ENCODE data around the gene SFXN1. TPM values are rescaled to one million over a fixed set of nuclear protein-coding genes. Genes with fewer than 3 reads are reported as not detected.

SFXN1 gene
- total and polyA plus RNA-seq, 2 donors (not counting 3 experiments of a cell fraction or from before 2014, with no cell fraction given) = 61.7 to 69.3 TPM

DNA sequence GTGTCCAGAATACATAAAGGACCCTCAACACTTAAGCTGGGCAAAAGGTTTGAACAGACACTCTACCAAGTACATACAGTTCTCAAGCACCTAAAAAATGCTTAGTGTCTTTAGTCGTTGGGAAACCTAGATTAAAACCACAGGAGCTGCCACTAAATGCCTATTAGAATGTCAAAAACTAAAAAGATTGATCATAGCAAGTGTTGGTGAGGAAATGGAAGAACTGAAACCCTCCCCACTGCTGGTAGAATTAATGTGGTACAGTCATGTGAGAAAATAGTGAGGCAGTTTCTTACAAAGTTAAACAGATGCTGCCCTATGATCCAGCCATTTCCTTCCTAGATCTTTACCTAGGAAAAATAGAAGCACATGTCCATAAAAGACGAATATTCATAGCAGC, 40.6 kb downstream of the SFXN1 start:
- dilution Hi-C loops (cut with MboI; ENCODE audit: extremely low pct_ligation_motif_present, low sequenced_read_pairs) = no loop called here

More for the DNA sequence above, 40.6 kb downstream of the SFXN1 start:
- DNase-seq (ENCODE audit: low read depth, low spot score) (no peak), FAIRE-seq (no peak)
- H3K27ac ChIP-seq (ENCODE audit: insufficient read depth, low read depth, low read length) = no peak overlapping the region
- H3K9me3 ChIP-seq (replicated peaks; ENCODE audit: control insufficient read depth, insufficient read depth, low read length) = no peaks in the 10 kb centered on the region
- no peaks in the 10 kb centered on the region for H3K79me2 ChIP-seq (ENCODE audit: control insufficient read depth, insufficient read depth, low read length)
- H3K4me2 ChIP-seq (ENCODE audit: insufficient read depth, low read length) = no peak overlapping the region
- intact Hi-C loops (cut with micrococcal nuclease) = no loop called here
- no peaks in the 10 kb centered on the region for H3K4me1 ChIP-seq (ENCODE audit: control insufficient read depth, extremely low read depth, insufficient read depth, low read length)
- H2AFZ ChIP-seq (ENCODE audit: low read depth, low read length) = no peak overlapping the region
- H4K20me1 ChIP-seq (replicated peaks; ENCODE audit: control insufficient read depth, extremely low read depth, insufficient read depth, low read length) = no peaks in the 10 kb centered on the region
- no peaks in the 10 kb centered on the region for H3K9me1 ChIP-seq (replicated peaks; ENCODE audit: control insufficient read depth, extremely low read depth, insufficient read depth, low read length)
- H3K27me3 ChIP-seq (ENCODE audit: control insufficient read depth in 2 of 2, insufficient read depth in 2 of 2, low read length in 2 of 2) = no peaks in the 10 kb centered on the region
- TF ChIP-seq FOS (IDR thresholded peaks at IDR 0.05; ENCODE audit: borderline replicate concordance, insufficient read depth, low read length) = no peak
- no peak for TF ChIP-seq GATA2 (IDR thresholded peaks at IDR 0.05; ENCODE audit: insufficient read depth, insufficient read length, low read depth, low read length)
- TF ChIP-seq, protein P1, sequence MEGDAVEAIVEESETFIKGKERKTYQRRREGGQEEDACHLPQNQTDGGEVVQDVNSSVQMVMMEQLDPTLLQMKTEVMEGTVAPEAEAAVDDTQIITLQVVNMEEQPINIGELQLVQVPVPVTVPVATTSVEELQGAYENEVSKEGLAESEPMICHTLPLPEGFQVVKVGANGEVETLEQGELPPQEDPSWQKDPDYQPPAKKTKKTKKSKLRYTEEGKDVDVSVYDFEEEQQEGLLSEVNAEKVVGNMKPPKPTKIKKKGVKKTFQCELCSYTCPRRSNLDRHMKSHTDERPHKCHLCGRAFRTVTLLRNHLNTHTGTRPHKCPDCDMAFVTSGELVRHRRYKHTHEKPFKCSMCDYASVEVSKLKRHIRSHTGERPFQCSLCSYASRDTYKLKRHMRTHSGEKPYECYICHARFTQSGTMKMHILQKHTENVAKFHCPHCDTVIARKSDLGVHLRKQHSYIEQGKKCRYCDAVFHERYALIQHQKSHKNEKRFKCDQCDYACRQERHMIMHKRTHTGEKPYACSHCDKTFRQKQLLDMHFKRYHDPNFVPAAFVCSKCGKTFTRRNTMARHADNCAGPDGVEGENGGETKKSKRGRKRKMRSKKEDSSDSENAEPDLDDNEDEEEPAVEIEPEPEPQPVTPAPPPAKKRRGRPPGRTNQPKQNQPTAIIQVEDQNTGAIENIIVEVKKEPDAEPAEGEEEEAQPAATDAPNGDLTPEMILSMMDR (IDR thresholded peaks at IDR 0.05; ENCODE audit: extremely low read depth in 1 of 2, insufficient read depth in 1 of 2, low read depth in 1 of 2, low read length in 2 of 2) = no peak
- TF ChIP-seq, protein P2, sequence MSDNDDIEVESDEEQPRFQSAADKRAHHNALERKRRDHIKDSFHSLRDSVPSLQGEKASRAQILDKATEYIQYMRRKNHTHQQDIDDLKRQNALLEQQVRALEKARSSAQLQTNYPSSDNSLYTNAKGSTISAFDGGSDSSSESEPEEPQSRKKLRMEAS (IDR thresholded peaks at IDR 0.05; ENCODE audit: insufficient read depth, insufficient read length) = no peak
- TF ChIP-seq JUN (IDR thresholded peaks at IDR 0.05; ENCODE audit: borderline replicate concordance, insufficient read depth, insufficient read length, low read depth) = no peak
- TF ChIP-seq POLR2AphosphoS5 (IDR thresholded peaks at IDR 0.05; ENCODE audit: insufficient read depth, low read depth, low read length) = no peak
- TF ChIP-seq MYC (IDR thresholded peaks at IDR 0.05; ENCODE audit: low read depth, low read length) = no peak
- no peak for TF ChIP-seq EZH2 (IDR thresholded peaks at IDR 0.05; ENCODE audit: borderline replicate concordance, low read depth, low read length, severe bottlenecking)
- TF ChIP-seq POLR2A (IDR thresholded peaks at IDR 0.05; ENCODE audit: low read depth, low read length) = no peak
- CTCF ChIA-PET = interaction anchor here (0.7 to 1.1 kb wide), 2 partner anchors 14 to 47 kb away, joined by 3 to 5 read pairs; no protein-coding TSS in a partner anchor
- POLR2A ChIA-PET = no interaction called here
- H3K4me3 ChIP-seq (replicated peaks in 1 of 3; ENCODE audit: insufficient read depth in 1 of 3, low read depth in 1 of 3, low read length in 3 of 3) = no peak overlapping the region
- no peak overlapping the region for H3K9ac ChIP-seq (replicated peaks; ENCODE audit: extremely low read depth, insufficient read depth, low read length)
- H3K36me3 ChIP-seq (ENCODE audit: control insufficient read depth in 2 of 2, extremely low read depth in 1 of 2, insufficient read depth in 2 of 2, low read length in 2 of 2) = peaks cover 9 to 28% of the 10 kb centered on the region in 2 experiments
- no TSS peak for BruUV-seq (replicated peaks)
